ENCODE measurements around the gene URB2. TPM values are rescaled to one million over a fixed set of nuclear protein-coding genes. Genes with fewer than 3 reads are reported as not detected.
A peak's percentile ranks its signal among the peaks of the same experiment; 100 is the strongest.
"Not testable (repeated sequence)": the region's sequence is repeated elsewhere in the genome, so short reads cannot be mapped to it uniquely, and the experiment has no call there.

Gene URB2
- polyA plus RNA-seq (2012; ENCODE audit: insufficient read depth, insufficient read length), result 10.9 TPM

DNA sequence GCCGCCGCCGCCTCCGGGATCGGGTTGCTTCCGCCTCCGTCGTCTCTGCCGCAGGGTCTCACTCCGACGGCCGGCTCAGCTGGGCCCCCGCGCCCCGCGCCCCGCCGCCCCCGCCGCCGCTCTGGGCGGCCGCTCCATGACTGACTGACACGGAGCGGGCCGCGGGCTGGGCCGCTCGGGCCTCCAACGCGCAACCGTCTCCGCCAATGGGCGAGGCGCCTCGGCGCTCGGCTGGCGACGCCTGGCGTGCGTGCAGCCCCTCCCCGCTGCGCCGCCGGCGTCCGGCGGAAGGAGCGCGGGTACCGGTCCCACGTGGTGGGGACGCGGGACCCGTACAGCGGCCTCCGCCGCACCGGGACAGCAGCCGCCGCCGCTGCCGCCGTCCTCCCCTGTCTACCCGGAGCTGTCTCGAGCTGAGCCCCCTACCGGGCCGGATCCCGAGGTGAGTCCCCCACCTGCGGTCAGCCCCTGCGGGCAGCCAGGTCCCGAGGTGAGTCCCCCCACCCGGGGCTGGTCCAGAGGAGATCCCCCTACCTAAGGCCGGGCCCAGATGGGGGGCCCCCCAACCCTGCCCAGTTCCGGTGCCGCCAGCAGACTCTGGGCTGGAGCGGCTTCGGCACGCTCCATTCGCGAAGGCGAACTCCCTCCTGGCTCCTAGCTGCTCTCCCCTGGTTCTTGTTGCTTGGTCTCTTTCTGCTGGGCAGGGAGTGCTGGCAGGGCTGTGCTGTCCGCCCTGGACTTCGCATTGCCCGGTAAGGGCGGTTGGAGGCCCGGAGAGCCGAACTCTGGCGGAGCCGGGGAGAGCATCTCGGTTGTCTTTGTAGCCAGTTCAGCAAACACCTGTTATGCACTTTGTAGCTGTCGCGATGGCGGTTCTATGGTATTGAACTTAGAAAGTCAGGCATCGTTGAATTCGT, at the start of gene URB2, which contains the start of gene TAF5L:
URB2 (plus strand) TSS at position 333 of the 917 bp plus-strand sequence. CDS start 1,387 bp downstream, outside the sequence.
TAF5L (minus strand) TSS at position 208 of the 917 bp plus-strand sequence. CDS start 11,640 bp downstream, outside the sequence.
- peak within 1 kb of the TSS; percentile 98 for H3K4me3 ChIP-seq (ENCODE audit: low read length)
- DNase-seq (ENCODE audit: low read depth, low spot score), result peak; percentile 84

DNA sequence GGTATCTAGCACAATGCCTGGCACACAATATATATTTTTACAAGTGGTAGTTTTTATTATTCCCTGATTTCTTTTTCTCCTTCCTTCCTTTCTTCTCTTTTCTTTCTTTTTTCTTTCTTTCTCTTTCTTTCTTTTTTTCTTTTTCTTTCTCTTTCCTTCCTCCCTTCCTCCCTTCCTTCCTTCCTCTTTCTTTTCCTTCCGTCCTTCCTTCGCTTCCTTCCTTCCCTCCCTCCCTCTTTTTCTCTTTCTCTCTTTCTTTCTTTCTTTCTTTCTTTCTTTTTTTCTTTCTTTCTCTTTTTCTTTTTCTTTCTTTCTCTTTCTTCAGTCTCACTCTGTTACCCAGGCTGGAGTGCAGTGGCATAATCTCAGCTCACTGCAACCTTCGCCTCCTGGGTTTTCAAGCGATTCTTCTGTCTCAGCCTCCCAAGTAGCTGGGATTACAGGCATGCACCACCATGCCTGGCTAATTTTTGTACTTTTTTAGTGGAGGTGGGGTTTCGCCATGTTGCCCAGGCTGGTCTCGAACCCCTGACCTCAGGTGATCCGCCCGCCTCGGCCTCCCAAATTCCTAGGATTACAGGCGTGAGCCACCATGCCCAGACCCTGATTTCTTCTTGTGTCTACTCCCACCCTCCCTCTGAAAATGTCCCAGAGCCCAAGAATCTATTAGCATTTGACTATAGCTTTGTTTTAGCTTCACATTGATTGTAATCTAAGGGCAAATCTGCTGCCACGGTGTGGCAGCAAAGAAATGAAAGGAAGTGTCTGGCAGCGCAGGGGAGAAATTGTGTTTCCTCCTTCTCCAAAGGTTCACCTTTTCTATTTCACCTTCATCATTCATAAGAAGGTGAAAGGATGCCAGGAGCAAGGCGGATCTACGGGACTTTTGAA, 47.6 kb upstream of the URB2 start:
- no peak for DNase-seq (ENCODE audit: low read depth, low spot score)
- H3K4me3 ChIP-seq (ENCODE audit: low read length), result no peak overlapping the region

DNA sequence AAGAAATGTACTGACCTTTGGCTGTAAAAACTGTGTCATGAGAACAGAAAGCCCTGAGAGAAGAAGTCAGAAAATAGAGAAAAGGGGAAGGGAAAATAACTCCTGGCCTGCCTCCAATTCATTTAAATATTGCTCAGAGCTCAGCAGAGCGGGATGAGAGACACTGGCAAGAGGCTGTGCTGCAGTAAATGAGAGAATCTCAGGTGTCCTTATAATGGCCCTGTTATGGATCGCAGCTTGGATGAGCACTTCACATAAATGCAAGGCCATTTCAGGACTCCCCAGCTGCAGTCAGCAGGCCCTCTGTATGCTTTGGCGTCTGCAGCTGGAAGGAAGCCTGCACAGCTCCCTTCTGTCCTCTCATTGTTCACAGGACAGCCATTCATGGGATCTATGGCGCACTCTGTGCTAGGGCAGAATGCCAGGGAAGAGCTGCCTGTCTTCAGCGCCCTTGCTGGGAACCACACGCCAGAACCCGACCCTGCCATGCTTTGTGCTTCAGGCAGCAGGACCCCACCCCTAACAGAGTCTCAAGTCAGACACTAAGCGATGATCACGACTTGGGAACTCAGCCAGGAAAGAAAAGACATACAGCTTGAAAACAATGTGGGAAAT, 46.9 kb upstream of the URB2 start:
- no peak for DNase-seq (ENCODE audit: low read depth, low spot score)
- no peak overlapping the region for H3K4me3 ChIP-seq (ENCODE audit: low read length)

DNA sequence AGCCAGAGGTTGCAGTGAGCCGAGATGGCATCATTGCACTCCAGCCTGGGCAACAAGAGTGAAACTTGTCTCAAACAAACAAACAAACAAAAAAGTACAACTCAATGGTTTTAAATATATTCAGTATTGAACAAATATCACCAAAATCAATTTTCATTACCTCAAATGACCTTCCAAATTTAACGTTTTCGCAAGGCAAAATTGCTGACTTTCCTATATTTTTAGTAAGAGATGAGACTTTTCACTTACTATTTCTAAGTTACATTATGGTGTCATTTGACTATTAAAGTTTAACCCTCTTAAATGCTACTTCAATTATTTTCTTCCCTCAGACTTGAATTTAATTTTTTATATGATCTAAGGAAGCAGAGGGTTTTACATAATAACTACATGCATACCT, 44.6 kb upstream of the URB2 start:
- no peak overlapping the region for H3K4me3 ChIP-seq (ENCODE audit: low read length)
- DNase-seq (ENCODE audit: low read depth, low spot score), result no peak

DNA sequence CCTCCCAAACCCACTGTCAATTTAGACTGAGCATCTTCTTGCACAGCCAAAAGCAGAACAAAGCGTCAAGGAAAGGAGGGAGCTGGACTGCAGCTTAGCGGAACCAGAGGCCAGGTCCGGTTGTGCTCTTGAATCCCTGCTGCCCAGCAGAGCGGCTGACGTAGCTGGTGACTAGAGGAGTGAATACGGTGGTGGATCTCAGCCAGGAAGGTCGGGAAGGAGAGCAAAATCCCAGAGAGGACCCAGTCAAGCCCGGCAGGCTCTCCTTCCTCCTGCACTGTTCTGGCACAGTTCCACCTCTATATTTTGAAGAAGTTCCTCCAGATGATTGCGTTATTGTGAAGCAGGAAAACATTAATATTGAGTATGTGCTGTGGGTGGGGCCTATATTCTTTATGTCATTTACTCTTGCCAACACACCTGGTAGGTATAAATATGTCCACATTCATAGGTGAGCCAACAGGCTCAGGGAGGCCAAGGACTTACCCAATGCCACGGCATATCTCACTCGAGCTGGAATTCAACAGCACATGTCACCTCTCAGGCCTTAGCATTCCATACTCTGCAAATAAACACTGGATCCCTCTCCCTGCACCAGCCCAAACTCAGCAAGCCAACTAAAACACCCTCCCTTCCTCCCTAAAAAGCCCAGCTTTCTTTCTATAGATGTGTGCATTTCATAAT, 43.9 kb upstream of the URB2 start:
- H3K4me3 ChIP-seq (ENCODE audit: low read length), result no peak overlapping the region
- DNase-seq (ENCODE audit: low read depth, low spot score), result no peak

DNA sequence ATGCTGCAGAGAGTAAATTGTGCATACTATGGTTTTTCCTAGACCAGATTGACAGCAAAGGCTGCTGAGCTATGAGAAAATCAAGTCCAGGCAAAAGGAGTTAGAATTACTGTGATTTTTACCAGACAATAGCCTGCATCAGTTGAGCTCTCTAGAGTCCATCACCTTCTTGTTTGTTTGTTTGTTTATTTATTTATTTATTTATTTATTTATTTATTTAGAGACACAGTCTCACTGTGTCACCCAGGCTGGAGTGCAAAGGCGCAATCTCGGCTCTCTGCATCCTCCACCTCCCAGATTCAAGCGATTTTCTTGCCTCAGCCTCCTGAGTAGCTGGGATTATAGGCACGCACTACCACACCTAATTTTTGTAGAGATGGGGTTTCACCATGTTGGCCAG, 43.3 kb upstream of the URB2 start:
- no peak overlapping the region for H3K4me3 ChIP-seq (ENCODE audit: low read length)
- no peak for DNase-seq (ENCODE audit: low read depth, low spot score)

DNA sequence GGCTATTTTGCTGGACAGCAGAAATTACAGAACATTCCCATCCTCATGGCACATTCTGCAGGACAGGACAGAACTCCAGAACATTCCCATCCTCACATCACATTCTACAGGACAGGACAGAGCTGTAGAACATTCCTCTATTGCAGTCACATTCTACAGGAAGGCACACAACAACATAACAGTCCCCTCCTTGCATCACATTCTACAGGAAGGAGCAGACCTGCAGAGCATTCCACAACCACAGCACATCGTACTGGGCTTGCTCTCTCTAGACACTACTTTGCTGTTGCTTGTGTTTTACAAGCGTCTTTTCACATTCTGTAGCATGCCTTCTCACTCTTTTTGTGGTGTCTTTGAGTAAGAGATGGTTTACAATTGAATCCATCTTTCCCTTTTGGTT, 40.7 kb upstream of the URB2 start:
- no peak for DNase-seq (ENCODE audit: low read depth, low spot score)
- no peak overlapping the region for H3K4me3 ChIP-seq (ENCODE audit: low read length)

DNA sequence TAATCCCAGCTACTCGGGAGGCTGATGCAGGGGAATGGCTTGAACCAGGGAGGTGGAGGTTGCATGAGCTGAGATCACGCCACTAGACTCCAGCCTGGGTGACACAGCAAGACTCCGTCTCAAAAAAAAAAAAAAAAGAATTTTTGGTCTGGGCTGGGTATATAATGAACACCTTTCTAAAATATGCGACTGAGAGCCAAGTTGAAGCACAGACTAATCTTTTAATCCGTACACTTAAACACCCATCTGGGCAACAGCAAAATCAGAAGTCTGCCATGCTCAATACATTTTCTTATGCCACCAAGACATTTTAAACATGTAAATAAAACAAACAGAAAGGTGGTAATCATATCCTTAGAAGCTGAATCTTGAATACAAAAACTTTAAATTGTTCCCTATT, 35.9 kb upstream of the URB2 start:
- DNase-seq (ENCODE audit: low read depth, low spot score), result no peak
- no peak overlapping the region for H3K4me3 ChIP-seq (ENCODE audit: low read length)

DNA sequence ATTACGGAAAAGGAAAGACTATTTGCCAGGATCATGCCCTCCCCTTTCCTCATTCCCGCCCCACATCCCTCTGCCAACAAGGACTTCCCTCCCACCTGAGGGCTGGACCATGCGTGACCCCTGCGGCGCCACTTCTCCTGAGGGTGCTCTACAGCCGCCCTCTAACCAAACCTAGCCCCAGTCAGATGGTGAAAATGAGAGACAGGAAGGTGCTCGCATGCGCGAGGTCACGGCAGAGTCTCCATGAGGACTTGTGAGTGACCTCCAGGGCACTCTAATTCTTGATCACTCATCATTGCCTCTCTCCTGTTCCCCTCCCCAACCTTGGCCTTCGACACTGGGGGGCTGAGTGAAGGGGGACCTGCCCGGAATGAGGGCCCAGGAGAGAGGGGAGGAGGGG, 32.2 kb upstream of the URB2 start:
- DNase-seq (ENCODE audit: low read depth, low spot score), result no peak
- no peak overlapping the region for H3K4me3 ChIP-seq (ENCODE audit: low read length)

DNA sequence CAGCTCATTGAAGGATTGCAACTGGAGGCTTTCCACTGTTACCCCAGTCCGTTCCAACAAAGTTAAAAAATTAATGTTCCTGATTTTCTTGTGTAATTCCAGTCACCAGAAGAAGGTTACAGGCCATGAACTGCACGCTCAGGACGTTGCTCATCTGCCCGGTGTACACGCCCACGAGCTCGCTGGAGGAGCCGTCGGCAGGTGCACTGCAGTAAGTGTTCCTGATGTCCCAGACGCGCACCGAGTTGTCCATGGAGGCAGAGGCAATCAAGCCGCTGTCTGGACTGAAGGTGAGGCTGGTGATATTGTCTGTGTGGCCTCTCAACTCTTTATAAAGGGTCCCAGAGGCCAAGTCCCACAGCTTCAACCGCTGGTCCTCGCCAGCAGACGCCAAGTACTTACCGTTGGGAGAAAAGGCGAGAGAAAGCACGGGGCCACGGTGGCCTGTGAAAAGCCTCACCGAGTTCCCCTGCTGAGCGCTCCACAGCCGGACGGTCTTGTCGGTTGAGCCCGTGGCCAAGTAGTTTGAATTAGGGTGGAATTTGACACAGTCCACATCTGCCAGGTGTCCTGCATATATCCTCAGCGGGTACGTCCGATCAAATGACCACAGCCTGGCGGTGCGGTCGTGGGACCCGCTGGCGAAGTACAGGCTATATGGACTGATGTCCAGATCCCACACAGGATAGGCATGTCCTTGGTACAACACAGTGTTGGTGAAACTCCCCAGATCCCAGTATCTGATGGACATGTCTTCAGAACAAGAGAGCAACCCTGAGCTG, 31.6 kb upstream of the URB2 start:
- DNase-seq (ENCODE audit: low read depth, low spot score), result no peak

DNA sequence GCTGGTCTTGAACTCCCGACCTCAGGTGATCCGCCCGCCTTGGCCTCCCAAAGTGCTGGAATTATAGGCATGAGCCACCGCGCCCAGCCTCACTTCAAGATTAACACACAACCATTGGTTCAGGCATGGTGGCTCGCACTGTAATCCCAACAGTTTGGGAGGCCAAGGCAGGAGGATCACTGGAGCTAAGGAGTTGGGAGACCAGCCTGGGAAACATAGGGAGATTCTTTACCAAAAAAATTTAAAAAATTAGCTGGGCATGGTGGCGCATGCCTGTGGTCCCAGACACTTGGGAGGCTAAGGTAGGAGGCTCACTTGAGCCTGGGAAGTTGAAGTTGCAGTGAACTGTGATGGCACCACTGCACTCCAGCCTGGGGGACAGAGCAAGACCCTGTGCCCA, 30.2 kb upstream of the URB2 start:
- DNase-seq (ENCODE audit: low read depth, low spot score); H3K4me3 ChIP-seq (ENCODE audit: low read length): not testable (repeated sequence)

More for the DNA sequence above, 31.6 kb upstream of the URB2 start:
- no peak overlapping the region for H3K4me3 ChIP-seq (ENCODE audit: low read length)

DNA sequence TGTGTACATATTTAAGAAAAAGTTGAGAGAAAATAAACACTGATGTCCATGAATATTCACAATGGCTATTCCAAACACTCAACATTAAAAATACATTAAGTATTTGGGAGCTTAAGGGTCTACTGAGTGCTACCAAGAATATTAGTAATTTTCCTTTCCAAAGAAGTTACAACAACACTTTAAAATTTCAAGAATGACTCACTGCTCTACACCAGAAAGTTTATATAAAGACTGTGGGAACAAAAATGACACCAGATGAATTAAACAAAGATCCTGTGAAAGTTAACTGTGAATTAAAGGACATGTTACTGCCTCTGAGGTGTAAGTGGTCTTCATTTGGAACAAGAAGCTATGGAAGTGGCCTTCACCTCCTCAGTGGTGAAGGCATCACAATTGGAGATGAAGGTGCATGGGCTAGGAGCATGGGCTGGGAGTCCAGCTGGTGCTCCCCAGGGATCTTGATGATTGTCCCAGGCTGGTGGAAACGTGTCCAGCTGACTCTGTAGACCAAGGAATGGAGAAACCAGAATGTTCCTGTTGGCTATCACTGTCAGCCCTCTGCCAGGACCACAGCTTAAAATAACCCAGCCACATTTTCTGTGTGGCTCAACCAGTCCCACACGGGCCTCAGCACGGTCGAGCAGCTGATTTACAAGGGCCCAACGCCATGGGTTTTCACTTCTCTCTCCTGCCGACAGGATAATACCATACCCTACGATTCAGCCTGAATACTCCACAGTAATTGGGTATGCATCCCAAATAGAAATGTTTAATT, 28.9 kb upstream of the URB2 start:
- no peak overlapping the region for H3K4me3 ChIP-seq (ENCODE audit: low read length)
- no peak for DNase-seq (ENCODE audit: low read depth, low spot score)

DNA sequence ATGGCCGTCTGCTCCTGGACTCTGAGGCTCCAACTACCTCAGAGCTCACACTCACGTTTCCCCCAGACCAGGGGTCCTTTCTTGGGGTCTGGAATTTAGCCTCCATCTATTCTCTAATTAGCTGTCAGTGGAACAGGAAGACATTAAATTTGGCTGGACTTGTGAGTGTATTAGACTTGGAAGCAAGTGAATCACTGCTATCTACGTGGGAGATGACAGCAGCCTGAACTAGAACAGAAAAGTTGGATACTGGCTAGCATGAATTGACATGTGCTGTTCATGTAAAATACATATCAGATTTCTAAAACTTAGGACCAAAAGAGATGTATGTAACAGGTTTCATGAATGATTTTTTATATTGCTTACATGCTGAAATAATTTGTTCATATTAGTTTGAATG, 28.2 kb upstream of the URB2 start:
- no peak for DNase-seq (ENCODE audit: low read depth, low spot score)
- no peak overlapping the region for H3K4me3 ChIP-seq (ENCODE audit: low read length)

DNA sequence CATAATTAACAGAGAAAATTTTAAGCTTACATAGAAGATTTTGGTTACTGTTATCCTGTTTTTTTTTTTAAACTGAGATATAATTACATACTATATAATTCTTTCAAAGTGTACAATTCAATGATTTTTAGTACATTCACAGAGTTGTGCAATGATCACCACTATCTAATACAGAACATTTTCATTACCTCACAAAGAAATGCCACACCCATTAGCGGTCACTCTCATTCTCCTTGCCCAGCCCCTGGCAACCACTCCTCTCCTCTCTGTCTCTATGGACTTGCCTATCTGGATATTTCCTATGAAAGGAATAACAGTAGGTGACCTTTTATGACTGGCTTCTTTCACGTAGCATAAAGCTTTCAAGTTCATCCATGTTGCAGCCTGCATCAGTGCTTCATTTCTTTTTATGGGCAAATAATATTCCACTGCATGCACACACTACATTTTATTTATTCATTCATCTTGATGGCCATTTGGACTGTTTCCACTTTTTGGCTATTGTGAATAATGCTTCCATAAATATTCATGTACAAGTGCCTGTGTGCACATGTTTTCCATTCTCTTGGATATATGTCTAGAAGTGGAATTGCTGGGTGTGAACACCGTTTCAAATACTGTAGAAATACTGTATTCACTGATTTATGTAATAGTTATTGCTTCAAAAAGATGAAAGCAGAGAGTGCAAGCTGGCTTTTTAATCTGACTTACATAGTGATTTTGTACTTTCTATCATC, 26.7 kb upstream of the URB2 start:
- DNase-seq (ENCODE audit: low read depth, low spot score), result no peak
- no peak overlapping the region for H3K4me3 ChIP-seq (ENCODE audit: low read length)

DNA sequence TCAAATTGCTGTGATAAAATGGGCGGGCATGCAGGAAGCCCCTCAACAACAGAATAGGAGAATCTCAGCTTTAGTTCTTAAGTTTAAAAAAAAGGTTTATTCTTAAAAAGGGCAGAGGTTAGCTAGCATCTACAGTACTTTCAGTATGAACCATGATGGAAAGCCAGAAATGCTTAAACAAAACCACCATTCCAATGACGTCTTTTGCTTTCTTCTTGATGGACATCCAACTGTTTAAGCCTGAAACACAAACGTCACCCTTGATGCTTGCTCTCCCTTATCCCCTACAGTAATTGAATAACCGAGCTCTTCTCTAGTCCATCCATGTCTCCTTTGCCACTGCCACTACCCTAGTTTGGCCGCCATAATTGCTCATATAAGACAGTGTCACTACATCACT, 25.8 kb upstream of the URB2 start:
- no peak for DNase-seq (ENCODE audit: low read depth, low spot score)
- H3K4me3 ChIP-seq (ENCODE audit: low read length), result no peak overlapping the region

DNA sequence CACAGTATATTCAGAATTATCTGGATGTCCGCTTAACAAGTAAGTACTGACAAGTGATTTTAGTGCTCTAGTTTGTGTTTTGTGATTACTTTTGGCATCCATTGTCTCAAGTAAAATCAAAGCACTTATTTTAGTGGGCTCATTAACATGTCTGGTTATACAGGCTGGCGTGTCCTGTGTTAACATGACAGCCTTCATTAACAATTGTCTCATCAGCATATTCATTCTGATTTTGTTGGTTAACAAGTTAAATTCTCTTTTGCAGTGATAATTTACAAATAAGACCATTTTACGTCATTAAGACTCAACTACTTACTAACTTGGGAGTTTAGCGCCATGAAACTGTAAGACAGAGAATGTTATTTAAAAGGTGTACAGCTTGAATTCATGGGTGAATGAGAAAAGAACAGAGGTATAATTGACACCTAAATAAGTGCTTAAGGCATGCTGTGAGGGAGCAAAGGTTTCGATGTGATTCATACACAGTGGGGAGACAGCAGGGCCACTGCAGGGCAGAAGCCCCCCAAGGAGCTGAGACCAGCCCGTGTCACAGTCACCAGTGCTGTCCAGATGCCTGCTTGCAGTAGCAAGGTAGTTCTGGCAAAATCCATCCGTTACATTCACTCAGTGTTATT, 22.6 kb upstream of the URB2 start:
- no peak overlapping the region for H3K4me3 ChIP-seq (ENCODE audit: low read length)
- DNase-seq (ENCODE audit: low read depth, low spot score), result no peak

Measured in Jurkat, Clone E6-1 (cell line).